ENCODE results near the gene TCP1. TPM values are rescaled to one million over a fixed set of nuclear protein-coding genes. Genes with fewer than 3 reads are reported as not detected.

The TCP1 gene
- total RNA-seq, 1 experiment from 2014 or later = 412 TPM

DNA sequence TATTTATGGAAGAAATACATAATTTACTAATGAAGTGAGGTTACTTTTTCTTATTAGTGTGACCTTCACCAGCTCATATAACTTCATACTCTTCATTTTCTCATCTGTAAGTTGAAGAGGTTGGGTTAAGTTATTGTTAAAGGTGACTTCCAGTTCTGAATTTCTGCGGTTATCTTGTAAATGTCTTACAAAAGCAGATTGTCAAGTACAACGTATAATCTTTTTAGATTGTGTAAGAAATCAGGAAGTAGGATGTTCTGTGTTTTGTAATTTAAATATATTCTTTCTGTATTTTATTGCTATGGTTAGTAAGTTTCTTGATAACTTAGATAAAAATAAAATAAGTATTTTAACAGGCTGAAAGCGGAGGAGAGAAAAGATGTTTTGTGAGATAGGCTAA lies 50.1 kb downstream of the TCP1 start:
- peaks cover 8% of the 10 kb centered on the region for H3K79me1 ChIP-seq (ENCODE audit: insufficient read depth, low read depth, low read length, poor library complexity, severe bottlenecking)
- no peak overlapping the region for H3K56ac ChIP-seq (ENCODE audit: insufficient read length, low read depth, low read length)
- Mint-ChIP-seq H3K27me3 (ENCODE audit: low read depth) (no peaks in the 10 kb centered on the region), H3K27ac (no peak overlapping the region), H3K9me3 (no peaks in the 10 kb centered on the region), H3K4me1 (no peaks in the 10 kb centered on the region), H3K36me3 (ENCODE audit: insufficient read depth in 1 of 3, low read depth in 3 of 3) (peaks cover 28 to 63% (median 57%) of the 10 kb centered on the region in 3 experiments; a peak in 6 of 7 replicates), H3K4me3 (no peak overlapping the region)
- H3K4me1 ChIP-seq (ENCODE audit: insufficient read depth, low read length) = no peaks in the 10 kb centered on the region
- H2BK5ac ChIP-seq (ENCODE audit: insufficient read length, low read length) = no peak overlapping the region
- H3T11ph ChIP-seq (ENCODE audit: low read length) = no peak overlapping the region
- H2AK5ac ChIP-seq (ENCODE audit: insufficient read length, low read length) = no peak overlapping the region
- no peaks in the 10 kb centered on the region for H3K23me2 ChIP-seq (ENCODE audit: insufficient read length, low read depth, low read length, poor library complexity, severe bottlenecking)
- no peak overlapping the region for H3K4ac ChIP-seq (ENCODE audit: low read depth, low read length)
- no peak overlapping the region for H4K5ac ChIP-seq (ENCODE audit: insufficient read length, low read depth, low read length)
- WGBS (ENCODE audit: extremely low coverage, insufficient read length, low lambda C conversion rate) = no CpG with 5 or more reads among the region's 3 CpGs
- H3K14ac ChIP-seq (ENCODE audit: insufficient read depth, low read length) = no peak overlapping the region
- H3K18ac ChIP-seq (ENCODE audit: insufficient read length, low read depth, low read length) = no peak overlapping the region
- no peak overlapping the region for H4K91ac ChIP-seq (ENCODE audit: insufficient read length, low read depth, low read length)
- no peak overlapping the region for H2BK120ac ChIP-seq (ENCODE audit: low read depth, low read length, poor library complexity, severe bottlenecking)
- H2BK15ac ChIP-seq (ENCODE audit: low read depth, low read length) = no peak overlapping the region
- no peak overlapping the region for H2BK20ac ChIP-seq (ENCODE audit: low read depth, low read length, poor library complexity, severe bottlenecking)
- H3K27ac ChIP-seq (ENCODE audit: insufficient read length, low read depth, low read length) = no peak overlapping the region
- no peaks in the 10 kb centered on the region for H3K9me3 ChIP-seq (ENCODE audit: control insufficient read depth, low read depth, low read length)
- DNase-seq = no peak
- no peak overlapping the region for H3K23ac ChIP-seq (ENCODE audit: insufficient read length, low read depth, low read length)
- peaks cover 21% of the 10 kb centered on the region; the same call in 1 of the 2 replicates for H3K79me2 ChIP-seq (ENCODE audit: insufficient read depth, low read length)
- no peak overlapping the region for H2BK12ac ChIP-seq (ENCODE audit: insufficient read length, low read depth, low read length)
- no peaks in the 10 kb centered on the region for H4K20me1 ChIP-seq (ENCODE audit: control insufficient read depth, insufficient read depth, insufficient read length)
- no peak overlapping the region for H3K9ac ChIP-seq (ENCODE audit: extremely low read depth, insufficient read length, low read length)
- H3K4me2 ChIP-seq (ENCODE audit: insufficient read depth, insufficient read length, low read length) = no peak overlapping the region
- no peaks in the 10 kb centered on the region for H3K27me3 ChIP-seq (ENCODE audit: insufficient read depth, low read length)
- no peak overlapping the region for H4K8ac ChIP-seq (replicated peaks; ENCODE audit: insufficient read length, low read depth, low read length)
- TF ChIP-seq CTCF (conservative IDR thresholded peaks at IDR 0.05) = no peak
- no peak overlapping the region for H2AFZ ChIP-seq (ENCODE audit: low read length)

Data from H9 (cell line).